ENCODE measurements around the gene OR51A7.
"Not testable (repeated sequence)": the region's sequence is repeated elsewhere in the genome, so short reads cannot be mapped to it uniquely, and the experiment has no call there.

OR51A7 gene

DNA sequence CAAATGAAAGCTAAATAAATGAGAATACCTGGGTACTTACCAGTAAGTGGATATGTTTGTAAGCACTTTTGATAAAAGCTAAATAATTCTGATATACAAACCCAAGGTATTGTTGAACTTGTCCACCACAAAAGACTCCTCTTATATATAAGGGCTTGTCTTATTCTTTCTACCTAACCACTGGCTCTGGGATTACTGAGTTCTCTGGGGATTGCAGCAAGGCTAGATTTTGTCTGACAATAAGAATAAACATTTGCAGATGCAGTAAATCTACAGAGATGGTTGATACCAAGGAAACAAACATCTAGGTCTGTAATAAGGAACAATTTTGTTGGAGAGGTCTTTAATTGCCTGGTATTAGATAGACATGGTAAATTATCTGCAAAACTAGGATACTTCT lies 43.9 kb downstream of the OR51A7 start, which contains the start of gene OR51A4:
Gene OR51A4, minus strand, starts transcription at position 101 of the 400 bp plus-strand sequence. CDS start 505 bp downstream, outside the sequence.
- no peak for DNase-seq (ENCODE audit: low read depth in 2 of 3, low spot score in 1 of 3)

DNA sequence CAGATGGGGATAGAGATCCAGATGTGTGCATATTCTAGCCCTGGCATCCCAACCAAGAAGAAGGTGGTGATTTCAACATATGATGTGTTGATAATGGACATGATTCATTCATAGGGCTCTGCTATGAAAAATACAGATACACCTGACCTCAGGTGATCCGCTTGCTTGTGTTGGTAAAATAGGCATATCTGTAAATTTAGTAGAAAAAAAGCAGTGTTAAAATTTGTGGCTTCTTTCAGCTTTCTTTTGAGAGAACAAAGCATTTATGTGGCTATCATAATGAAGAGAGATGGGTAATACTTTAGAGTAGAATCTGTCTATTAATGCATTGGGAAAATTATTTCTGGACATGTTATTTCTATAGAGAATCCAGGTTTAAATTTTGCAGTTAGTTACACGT lies 52.0 kb downstream of the OR51A7 start, which contains the start of gene OR51A2:
Gene OR51A2, minus strand, starts transcription at position 101 of the 400 bp plus-strand sequence. Its CDS starts 0 bp downstream, at position 101.
- not testable (repeated sequence) for DNase-seq (ENCODE audit: low read depth in 2 of 3, low spot score in 1 of 3)

DNA sequence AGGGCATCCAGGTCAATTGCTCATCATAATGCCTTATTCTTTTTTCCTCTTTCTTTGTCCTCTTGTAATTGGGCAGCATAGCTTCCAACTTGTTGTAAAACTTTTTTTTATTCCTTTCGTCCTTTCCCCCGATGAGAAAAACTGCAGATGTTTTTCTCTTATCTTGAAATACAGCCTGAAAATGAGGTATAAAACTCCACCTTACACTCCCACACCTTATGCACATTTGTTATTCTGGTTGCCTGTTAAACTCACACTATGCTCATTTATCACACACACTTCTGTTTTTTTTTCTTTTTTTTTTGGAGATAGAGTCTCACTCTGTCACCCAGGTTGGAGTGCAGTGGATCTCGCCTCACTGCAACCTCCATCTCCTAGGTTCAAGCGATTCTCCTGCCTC lies 53.8 kb downstream of the OR51A7 start:
- no peak for DNase-seq (ENCODE audit: low read depth in 2 of 3, low spot score in 1 of 3)
